ENCODE data around the gene MTFP1.

DNA sequence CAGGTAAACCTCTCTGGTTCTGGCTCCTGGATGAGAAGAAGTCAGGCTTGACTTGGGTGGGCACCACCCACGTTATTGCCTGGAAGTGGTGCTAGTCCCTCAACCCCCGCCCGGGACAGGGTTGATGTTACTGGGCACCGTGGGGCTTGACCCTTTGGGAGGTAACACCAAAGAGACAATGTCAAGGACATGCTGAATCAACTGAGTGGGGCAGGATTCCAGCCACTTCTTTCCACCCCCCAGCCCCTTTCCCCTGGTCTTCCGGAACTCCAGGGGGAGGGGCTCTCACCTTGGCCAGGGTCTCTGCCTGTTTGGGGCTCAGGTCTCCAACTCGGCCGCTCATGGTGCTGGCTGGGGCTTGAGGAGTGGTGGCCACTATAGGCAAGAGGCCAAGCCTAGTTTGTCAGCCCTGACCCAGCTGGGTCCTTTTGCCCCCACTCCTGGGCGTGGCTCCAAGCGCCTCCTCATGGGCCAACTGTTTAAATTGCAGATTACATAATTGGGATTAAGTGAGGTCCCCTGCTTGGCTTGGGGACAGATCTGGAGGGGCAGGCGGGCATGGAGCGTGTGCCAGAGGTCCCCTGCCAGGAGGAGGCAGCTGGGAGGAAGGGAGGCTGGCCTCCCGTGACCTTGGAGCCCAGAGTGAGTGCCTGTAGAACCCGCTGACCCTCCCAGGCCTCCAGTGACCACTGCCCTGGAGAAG is 46.2 kb downstream of the MTFP1 start, which contains the start of gene SEC14L3:
- TF ChIP-seq, protein P1, sequence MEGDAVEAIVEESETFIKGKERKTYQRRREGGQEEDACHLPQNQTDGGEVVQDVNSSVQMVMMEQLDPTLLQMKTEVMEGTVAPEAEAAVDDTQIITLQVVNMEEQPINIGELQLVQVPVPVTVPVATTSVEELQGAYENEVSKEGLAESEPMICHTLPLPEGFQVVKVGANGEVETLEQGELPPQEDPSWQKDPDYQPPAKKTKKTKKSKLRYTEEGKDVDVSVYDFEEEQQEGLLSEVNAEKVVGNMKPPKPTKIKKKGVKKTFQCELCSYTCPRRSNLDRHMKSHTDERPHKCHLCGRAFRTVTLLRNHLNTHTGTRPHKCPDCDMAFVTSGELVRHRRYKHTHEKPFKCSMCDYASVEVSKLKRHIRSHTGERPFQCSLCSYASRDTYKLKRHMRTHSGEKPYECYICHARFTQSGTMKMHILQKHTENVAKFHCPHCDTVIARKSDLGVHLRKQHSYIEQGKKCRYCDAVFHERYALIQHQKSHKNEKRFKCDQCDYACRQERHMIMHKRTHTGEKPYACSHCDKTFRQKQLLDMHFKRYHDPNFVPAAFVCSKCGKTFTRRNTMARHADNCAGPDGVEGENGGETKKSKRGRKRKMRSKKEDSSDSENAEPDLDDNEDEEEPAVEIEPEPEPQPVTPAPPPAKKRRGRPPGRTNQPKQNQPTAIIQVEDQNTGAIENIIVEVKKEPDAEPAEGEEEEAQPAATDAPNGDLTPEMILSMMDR (IDR thresholded peaks at IDR 0.05; ENCODE audit: low read length): no peak
- no peak for TF ChIP-seq EZH2 (optimal IDR thresholded peaks at IDR 0.05; ENCODE audit: low read depth, low read length)
- TF ChIP-seq EZH2phosphoT487 (IDR thresholded peaks at IDR 0.05; ENCODE audit: low read length): no peak

Measured in MM.1S (cell line).